Adrenal gland (tissue), 12 donors: ENCODE measurements around the gene LARGE1. TPM values are rescaled to one million over a fixed set of nuclear protein-coding genes. Genes with fewer than 3 reads are reported as not detected.

Experiments
- DNase-seq, 7 donors: peaks; one replicate each; pipeline ENCODE4 v3.0.0-alpha.2; 2019 to 2020
- H3K27ac ChIP-seq, 5 donors: fragments of 200-600 bp; sonication (generic) in 4 of 5; 1 replicate in 3 of 5; 2 replicates in 2 of 5; pipeline versions ENCODE4 v1.5.1 to v1.8.0; 2016 to 2020; ENCODE audit warnings: mild to moderate bottlenecking in 1 of 5
- H3K27me3 ChIP-seq: fragments of 200-600 bp; 2 replicates; pipeline ENCODE4 v1.8.0; 2021
- H3K36me3 ChIP-seq, 2 donors: fragments of 200-600 bp; replicated peaks in 1 of 2; 1 replicate in 1 of 2; 2 replicates in 1 of 2; pipeline versions ENCODE4 v1.5.1 to v1.8.0; 2018 to 2022
- H3K4me1 ChIP-seq, 2 donors: fragments of 200-600 bp; replicated peaks in 1 of 2; 1 replicate in 1 of 2; 2 replicates in 1 of 2; pipeline versions ENCODE4 v1.5.1 to v1.8.0; 2018 to 2021
- H3K4me3 ChIP-seq, 4 donors: fragments of 200-600 bp; sonication (generic) in 3 of 4; one replicate each; pipeline ENCODE4 v1.5.1; 2016 to 2018
- H3K9me3 ChIP-seq, 3 donors: fragments of 200-600 bp; sonication (generic) in 1 of 3; replicated peaks in 1 of 3; 1 replicate in 2 of 3; 2 replicates in 1 of 3; pipeline versions ENCODE4 v1.5.1 to v1.8.0; 2016 to 2021
- CTCF ChIP-seq, 6 experiments: fragments of 450-650 bp in 4 of 6; fragments of 200-600 bp in 2 of 6; sonication (generic) in 1 of 6; IDR thresholded peaks; 1 replicate in 5 of 6; 2 replicates in 1 of 6; pipeline versions ENCODE4 v1.5.1 to v1.8.0; 2016 to 2021; ENCODE audit warnings: antibody characterized with exemption in 6 of 6, mild to moderate bottlenecking in 2 of 6, moderate library complexity in 1 of 6
- POLR2A ChIP-seq, 2 donors: fragments of 450-650 bp; IDR thresholded peaks; one replicate each; pipeline ENCODE4 v1.6.1; 2017; ENCODE audit warnings: antibody characterized with exemption in 2 of 2, mild to moderate bottlenecking in 2 of 2, moderate library complexity in 1 of 2
- WGBS, 4 donors: extraction: QIAGEN DNeasy Blood & Tissue Kit in 2 of 4; methylation state at CpG; one replicate each; pipeline versions ENCODE4 v1.1.5 to v1.1.7; 2013 to 2017; 5-methylcytosine and 5-hydroxymethylcytosine counted together
- intact Hi-C, 2 donors: fragments of 100-400 bp; cut with DNase I; formaldehyde crosslinking; loops; one replicate each; pipeline versions ENCODE4 v1.14.1 to v1.15.0; 2022 to 2023
- polyA plus RNA-seq, 3 donors: library from polyadenylated mRNA; stranded (reverse); fragments of 200-250 nt in 2 of 3; fragments of 350-450 nt in 1 of 3; fragmentation: Illumina TruSeq in 1 of 3; extraction: RNeasy Lipid Tissue Mini Kit (QIAGEN cat#74804) in 1 of 3; gene quantifications; one replicate each; pipeline ENCODE4 v1.2.3, GENCODE V29; 2013 to 2014
- total RNA-seq, 9 donors: library from RNA; depleted of rRNA in 4 of 9; stranded (reverse); fragments of >200 nt in 4 of 9; fragments of 120-200 nt in 1 of 9; fragmentation: NEBNext Ultra II Directional in 1 of 9; extraction: Animal tissue kit (Norgen Biotek cat#: 25700) in 1 of 9; gene quantifications; one replicate each; pipeline versions ENCODE4 v1.1.0 to v1.2.4, GENCODE V29; 2013 to 2023
- donor health status: healthy with polysubstance abuse.
- donor health status: Bipolar disorder and iron deficiency.
- donor health status: DM: yes; HTN: yes; CAD: no.
- donor health status: DM: no; HTN: no; CAD: no.
- donor health status: DM: no; HTN: no; CAD: no.
- donor health status: DM: yes; HTN: yes; CAD: no.

The LARGE1 gene
- total and polyA plus RNA-seq, 12 donors, result 3.4 to 67.6 (median 30.6) TPM

- H3K9me3 ChIP-seq, result no peaks in the 10 kb centered on the region
Observed at GRCh38 chr22:33487041-33487716, 433.1 kb downstream of the LARGE1 start.

GRCh38 chr22:33481550-33481949 lies 438.7 kb downstream of the LARGE1 start:
- H3K27ac ChIP-seq, result no peak overlapping the region
- DNase-seq, result no peak
- H3K36me3 ChIP-seq, result no peaks in the 10 kb centered on the region
- no peak overlapping the region for H3K4me3 ChIP-seq
- H3K27me3 ChIP-seq, result no peaks in the 10 kb centered on the region
- H3K4me1 ChIP-seq, result peaks cover 0 to 4% of the 10 kb centered on the region in 2 donors
- intact Hi-C loops, result no loop called here
- no peaks in the 10 kb centered on the region for H3K9me3 ChIP-seq
- 94 to 96% (median 95%) methylated on average over 5 of the region's 5 CpGs for WGBS, 4 donors
- no peak for TF ChIP-seq POLR2A (IDR thresholded peaks at IDR 0.05)
- TF ChIP-seq CTCF (IDR thresholded peaks at IDR 0.05), result no peak

More at GRCh38 chr22:33487041-33487716, 433.1 kb downstream of the LARGE1 start:
- TF ChIP-seq POLR2A (IDR thresholded peaks at IDR 0.05) (no peak), CTCF (IDR thresholded peaks at IDR 0.05) (no peak)
- H3K36me3 ChIP-seq, result no peaks in the 10 kb centered on the region
- no peaks in the 10 kb centered on the region for H3K27me3 ChIP-seq
- no peak overlapping the region for H3K27ac ChIP-seq
- no peak overlapping the region for H3K4me3 ChIP-seq
- peaks cover 0 to 5% of the 10 kb centered on the region in 2 donors for H3K4me1 ChIP-seq
- intact Hi-C loops, result no loop called here
- DNase-seq, result no peak
- 83 to 90% (median 89%) methylated on average over 6 of the region's 6 CpGs for WGBS, 4 donors

GRCh38 chr22:33477120-33478111 lies 442.9 kb downstream of the LARGE1 start:
- Histone ChIP-seq H3K36me3 (no peaks in the 10 kb centered on the region), H3K27me3 (no peaks in the 10 kb centered on the region), H3K9me3 (no peaks in the 10 kb centered on the region), H3K4me1 (peaks cover 0 to 4% of the 10 kb centered on the region in 2 donors), H3K27ac (peak overlapping the region in 2 of 5 donors; percentile 2), H3K4me3 (no peak overlapping the region)
- 68 to 78% (median 75%) methylated on average over 13 of the region's 13 CpGs for WGBS, 4 donors
- intact Hi-C loops, result no loop called here
- TF ChIP-seq POLR2A (IDR thresholded peaks at IDR 0.05), result no peak
- no peak for TF ChIP-seq CTCF (IDR thresholded peaks at IDR 0.05)
- DNase-seq, result peak in 1 of 7 donors; percentile 15

- Histone ChIP-seq H3K36me3 (no peaks in the 10 kb centered on the region), H3K27me3 (no peaks in the 10 kb centered on the region), H3K4me3 (no peak overlapping the region), H3K9me3 (no peaks in the 10 kb centered on the region), H3K27ac (peak overlapping the region in 1 of 5 donors; percentile 2), H3K4me1 (peaks cover 0 to 4% of the 10 kb centered on the region in 2 donors)
- intact Hi-C loops, result no loop called here
- peak; percentile 48 to 81 (median 77) for DNase-seq
- WGBS, 4 donors, result 44 to 51% (median 50%) methylated on average over 13 of the region's 13 CpGs
- no peak for TF ChIP-seq CTCF (IDR thresholded peaks at IDR 0.05)
- no peak for TF ChIP-seq POLR2A (IDR thresholded peaks at IDR 0.05)
Observed at GRCh38 chr22:33476716-33477115, 443.6 kb downstream of the LARGE1 start.
